GM21737 (cell line): ENCODE data around the gene NAPA.
"Not testable (repeated sequence)": the region's sequence is repeated elsewhere in the genome, so short reads cannot be mapped to it uniquely, and the experiment has no call there.

ENCODE experiments used
- ATAC-seq: cut with Tn5 transposase; IDR thresholded peaks from one replicate; pipeline ENCODE4 v1.9.1; 2021; ENCODE audit warnings: mild to moderate bottlenecking, moderate library complexity; ENCODE audit not compliant: unreplicated experiment

NAPA gene

GRCh38 chr19:47487551-47488515, 27.0 kb downstream of the NAPA start:
- no peak for ATAC-seq

DNA sequence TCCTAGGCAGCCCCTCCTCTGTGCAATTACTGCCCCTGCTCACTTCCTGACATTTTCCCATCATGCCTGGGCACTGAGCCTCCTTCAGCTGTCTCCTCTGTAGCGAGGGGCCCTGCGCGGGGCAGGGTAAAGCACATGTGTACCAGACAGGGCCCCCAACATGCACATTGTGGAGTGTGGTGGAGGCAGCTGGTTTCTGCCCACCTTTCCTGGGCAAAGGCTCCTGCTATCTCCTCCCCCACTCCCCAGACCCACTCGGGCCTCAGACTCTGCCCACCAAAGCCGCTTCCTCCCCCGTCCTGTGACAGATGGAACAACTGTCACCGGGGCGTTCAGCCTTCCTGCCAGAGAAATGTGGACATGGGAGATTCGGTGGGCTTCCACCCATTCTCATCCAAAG, 28.0 kb downstream of the NAPA start:
- no peak for ATAC-seq

DNA sequence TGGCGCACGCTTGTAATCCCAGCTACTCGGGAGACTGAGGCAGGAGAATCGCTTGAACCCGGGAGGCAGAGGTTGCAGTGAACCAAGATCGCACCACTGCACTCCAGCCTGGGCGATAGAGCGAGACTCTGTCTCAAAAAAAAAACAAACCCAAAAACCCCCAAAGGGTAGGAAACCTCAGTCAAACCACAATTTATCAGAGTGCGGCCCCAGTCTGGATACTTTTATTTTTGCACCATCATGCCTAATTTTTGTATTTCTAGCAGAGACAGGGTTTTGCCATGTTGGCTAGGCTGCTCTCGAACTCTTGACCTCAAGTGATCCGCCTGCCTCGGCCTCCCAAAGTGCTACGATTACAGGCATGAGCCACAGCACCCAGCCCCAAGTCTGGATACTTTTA, 28.6 kb downstream of the NAPA start:
- ATAC-seq: not testable (repeated sequence)

DNA sequence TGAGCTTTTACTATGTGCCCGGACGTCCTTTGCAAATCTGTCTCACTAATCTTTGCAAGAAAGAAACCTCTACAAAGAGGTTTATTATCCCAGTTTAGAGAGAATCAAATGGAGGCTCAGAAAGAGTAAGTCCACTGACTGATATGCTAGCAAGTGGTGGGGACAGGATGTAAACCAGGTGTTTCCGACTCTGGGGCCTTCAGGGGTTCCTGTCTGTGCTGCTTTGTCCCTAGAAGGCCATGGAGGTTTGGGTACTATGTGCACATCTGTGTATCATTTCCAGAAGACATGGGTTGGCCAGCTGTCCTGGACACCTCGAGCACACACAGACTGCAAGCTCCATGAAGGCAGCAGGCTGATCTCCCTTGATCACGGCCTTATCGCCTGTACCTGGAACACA, 29.7 kb downstream of the NAPA start:
- no peak for ATAC-seq

GRCh38 chr19:47483800-47484690, 30.8 kb downstream of the NAPA start, which contains the start of gene KPTN:
TSS of gene KPTN (minus strand) at chr19:47484219. CDS start at chr19:47484160, 59 bp downstream.
- ATAC-seq: peak; percentile 65

GRCh38 chr19:47483200-47483599, 31.7 kb downstream of the NAPA start:
- ATAC-seq: no peak

DNA sequence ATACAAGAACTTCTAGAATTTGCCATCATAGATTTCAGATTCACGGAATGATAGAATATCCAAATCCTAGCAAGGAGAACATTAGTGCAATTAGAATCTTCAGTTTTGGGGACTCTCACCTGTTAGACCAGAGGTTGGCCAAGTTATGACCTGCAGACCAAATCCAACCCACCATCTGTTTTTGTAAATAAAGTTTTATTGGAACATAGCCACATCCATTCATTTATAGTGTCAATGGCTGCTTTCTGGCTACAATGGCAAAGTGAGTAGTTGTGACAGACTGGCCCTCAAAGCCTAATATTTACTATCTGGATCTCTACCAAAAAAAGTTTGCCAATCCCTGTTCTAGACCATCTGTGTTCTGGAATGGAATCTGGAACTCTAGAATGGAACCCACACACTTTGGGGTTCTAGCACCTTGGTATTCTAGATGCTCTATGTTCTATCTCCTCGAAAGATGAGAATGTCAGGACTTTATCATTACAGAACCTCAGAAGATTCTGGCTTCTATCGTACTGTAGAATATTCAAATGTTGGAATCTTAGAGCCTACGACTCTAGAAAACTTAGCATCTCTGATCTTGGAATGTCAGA, 33.3 kb downstream of the NAPA start:
- no peak for ATAC-seq

- no peak for ATAC-seq
Observed at GRCh38 chr19:47480658-47481057, 34.2 kb downstream of the NAPA start.

DNA sequence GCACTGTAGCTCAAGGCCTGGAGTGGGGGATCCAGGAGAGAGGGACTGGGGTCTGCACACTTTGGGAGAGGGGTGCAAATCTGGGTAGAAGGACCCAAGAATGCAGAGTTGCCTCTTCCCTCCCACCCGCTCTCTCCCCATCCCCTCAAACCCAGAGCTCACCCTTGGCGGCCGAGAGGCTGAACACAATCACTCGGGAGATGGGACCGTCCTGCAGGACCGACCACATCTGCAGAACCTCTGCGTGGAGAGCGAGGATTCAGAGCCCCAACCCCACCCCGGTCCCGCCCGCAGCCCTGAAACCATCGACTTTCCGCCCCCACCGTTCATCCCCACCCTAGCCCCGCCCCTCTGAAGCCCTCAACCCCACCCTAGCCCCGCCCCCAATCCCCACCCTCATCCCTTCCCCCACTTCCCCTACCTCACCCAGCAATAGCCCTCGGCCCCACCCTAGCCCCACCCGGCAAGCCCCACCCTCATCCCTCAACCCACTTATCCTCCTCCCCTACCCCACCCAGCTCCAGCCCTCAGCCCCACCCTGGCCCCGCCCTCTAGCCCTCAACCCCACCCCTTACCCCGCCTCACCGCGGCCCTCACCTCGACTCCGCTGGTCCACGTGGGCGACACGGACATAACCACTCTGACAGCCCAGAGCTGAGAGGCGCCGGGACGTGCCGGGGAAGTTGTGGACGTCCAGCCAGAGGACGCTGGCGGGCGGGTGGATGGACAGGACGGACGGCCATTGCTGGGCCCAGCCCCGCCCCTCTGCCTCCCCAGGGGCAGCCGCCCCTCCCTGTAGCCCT, 35.0 kb downstream of the NAPA start:
- ATAC-seq: no peak

GRCh38 chr19:47476438-47476972, 38.4 kb downstream of the NAPA start:
- ATAC-seq: no peak

DNA sequence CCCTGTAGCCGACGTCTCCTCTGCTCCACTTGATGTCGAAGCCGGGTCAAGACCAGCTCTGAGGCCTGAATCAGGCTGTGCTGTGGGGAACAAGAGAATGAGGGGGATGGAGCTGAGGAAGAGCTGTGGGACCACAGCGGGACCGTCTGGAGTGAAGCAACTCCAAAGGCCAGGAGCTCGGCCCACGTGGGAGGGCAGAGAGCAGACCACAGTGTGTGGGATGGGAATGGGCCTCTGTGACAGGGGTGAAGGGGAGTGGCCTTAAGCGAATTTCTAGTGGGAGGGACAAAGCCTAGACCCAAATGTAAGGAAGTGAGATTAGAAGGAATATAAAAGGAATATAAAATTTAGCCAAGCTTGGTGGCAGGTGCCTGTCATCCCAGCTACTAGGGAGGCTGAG, 39.4 kb downstream of the NAPA start:
- ATAC-seq: no peak

GRCh38 chr19:47473336-47473735, 41.5 kb downstream of the NAPA start:
- ATAC-seq: no peak

DNA sequence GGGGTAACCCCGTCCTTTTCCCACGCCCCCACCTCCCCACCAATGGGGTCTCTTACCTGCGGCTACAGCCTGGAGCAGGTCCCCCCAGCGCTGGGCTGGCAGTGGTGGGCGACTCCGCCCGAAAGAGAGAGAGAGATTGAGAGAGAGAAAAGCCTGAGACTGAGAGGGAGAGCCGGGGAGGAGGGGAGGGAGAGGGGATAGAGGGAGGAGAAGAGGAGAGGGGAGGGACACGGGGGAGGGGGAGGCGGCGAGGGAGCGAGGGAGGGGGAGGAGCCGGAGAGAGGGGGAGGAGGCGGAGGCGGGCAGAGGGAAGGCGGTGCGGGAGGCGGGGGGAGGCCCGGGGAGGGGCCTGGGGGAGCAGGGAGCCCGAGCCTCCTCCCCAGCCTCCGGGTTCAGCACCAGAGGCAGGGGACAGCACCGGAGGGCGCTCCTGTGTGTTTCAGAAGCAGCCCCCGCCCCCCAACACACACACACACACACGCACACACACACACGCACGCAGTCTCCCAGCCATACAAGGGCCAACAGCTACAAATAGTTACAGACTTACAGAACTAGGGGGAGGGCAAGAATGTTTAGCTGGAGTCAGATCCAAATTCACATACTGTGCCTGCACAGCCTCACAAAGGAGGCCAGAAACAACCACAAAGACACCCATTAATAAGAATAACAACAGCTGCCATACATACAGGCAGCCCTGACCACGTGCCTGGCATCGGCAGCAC, 43.0 kb downstream of the NAPA start, which contains the start of gene SLC8A2:
Gene SLC8A2 (minus strand): TSS at position 161 of the 725 bp plus-strand sequence. CDS start 5,490 bp downstream, outside the sequence.
- no peak for ATAC-seq

- no peak for ATAC-seq
Observed at GRCh38 chr19:47471381-47471732, 43.5 kb downstream of the NAPA start.

- ATAC-seq: no peak
Observed at GRCh38 chr19:47470447-47471195, 44.2 kb downstream of the NAPA start.

DNA sequence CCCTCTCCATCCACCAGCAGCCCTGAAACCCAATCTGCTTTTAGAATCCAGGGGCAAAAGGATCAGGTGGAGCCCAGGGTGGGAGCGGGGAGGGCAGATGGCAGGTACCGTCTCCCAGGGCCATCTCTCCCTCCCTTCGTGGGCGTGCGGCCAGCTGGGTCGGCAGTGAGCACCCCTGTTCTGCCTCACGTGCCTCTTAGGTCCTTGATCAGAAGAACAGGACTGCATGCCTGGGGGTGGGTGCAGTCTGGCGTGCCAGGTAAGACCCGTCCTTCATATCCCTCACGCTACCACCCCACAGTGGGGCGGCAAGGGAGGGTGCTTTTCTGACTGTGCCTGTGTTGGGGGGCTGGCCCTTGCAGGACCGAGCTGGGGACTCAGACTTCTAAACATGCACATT, 45.1 kb downstream of the NAPA start:
- ATAC-seq: no peak

DNA sequence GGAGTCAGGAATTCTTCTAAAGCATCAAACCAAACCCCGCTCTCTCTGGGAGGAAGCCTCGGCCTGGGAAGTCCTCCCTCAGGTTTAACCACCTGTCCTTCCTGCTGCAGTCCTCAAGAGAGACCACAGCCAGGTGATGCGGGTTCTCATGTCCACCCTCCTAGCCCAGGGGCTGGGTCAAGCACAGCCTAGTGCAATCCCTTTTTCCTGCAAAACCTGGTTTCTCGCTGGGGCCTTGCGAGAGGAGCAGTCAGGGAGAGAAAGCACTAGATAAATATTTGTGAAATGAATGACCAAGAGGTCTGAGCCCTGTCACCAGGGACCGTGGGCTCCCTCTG, 45.5 kb downstream of the NAPA start:
- ATAC-seq: no peak

- ATAC-seq: no peak
Observed at GRCh38 chr19:47467914-47468313, 46.9 kb downstream of the NAPA start.

- ATAC-seq: no peak
Observed at GRCh38 chr19:47465957-47466356, 48.9 kb downstream of the NAPA start.
